HG02943 (cell line): ENCODE results near the gene PDE3B.
A peak's percentile ranks its signal among the peaks of the same experiment; 100 is the strongest.

Source experiments
- ATAC-seq: cut with Tn5 transposase; IDR thresholded peaks from one replicate; pipeline ENCODE4 v1.9.1; 2021; ENCODE audit warnings: mild to moderate bottlenecking, low read depth, moderate library complexity; ENCODE audit not compliant: unreplicated experiment

Gene PDE3B

GRCh38 chr11:14906993-14907392 is 263.4 kb downstream of the PDE3B start:
- ATAC-seq, result no peak

GRCh38 chr11:14907411-14908213 is 264.0 kb downstream of the PDE3B start:
- ATAC-seq, result peak; percentile 48

GRCh38 chr11:14908214-14908880 is 264.7 kb downstream of the PDE3B start:
- ATAC-seq, result no peak

GRCh38 chr11:14914536-14914935 is 270.9 kb downstream of the PDE3B start:
- ATAC-seq, result no peak

- ATAC-seq, result no peak
Observed at GRCh38 chr11:14916403-14916802, 272.8 kb downstream of the PDE3B start.
